HG03520 (cell line): Measurements from ENCODE around the gene MYO16.
A peak's percentile ranks its signal among the peaks of the same experiment; 100 is the strongest.
"Not testable (repeated sequence)": the region's sequence is repeated elsewhere in the genome, so short reads cannot be mapped to it uniquely, and the experiment has no call there.

Experiments
- ATAC-seq: cut with Tn5 transposase; IDR thresholded peaks from one replicate; pipeline ENCODE4 v1.9.1; 2021; ENCODE audit warnings: mild to moderate bottlenecking, moderate library complexity; ENCODE audit not compliant: unreplicated experiment

MYO16 gene

GRCh38 chr13:109033090-109033489, 403.7 kb downstream of the MYO16 start:
- no peak for ATAC-seq

GRCh38 chr13:109036078-109036780, 406.8 kb downstream of the MYO16 start:
- no peak for ATAC-seq

- ATAC-seq: no peak
These were observed 414.2 kb downstream of the MYO16 start for GRCh38 chr13:109043636-109044035.

GRCh38 chr13:109055850-109056249, 426.4 kb downstream of the MYO16 start:
- no peak for ATAC-seq

- no peak for ATAC-seq
These were observed 428.7 kb downstream of the MYO16 start for GRCh38 chr13:109058087-109058486.

- ATAC-seq: no peak
These were observed 443.1 kb downstream of the MYO16 start for GRCh38 chr13:109072505-109072904.

GRCh38 chr13:109074436-109074835, 445.0 kb downstream of the MYO16 start:
- no peak for ATAC-seq

- no peak for ATAC-seq
These were observed 445.4 kb downstream of the MYO16 start for GRCh38 chr13:109074853-109075252.

GRCh38 chr13:109087916-109088623, 458.7 kb downstream of the MYO16 start:
- ATAC-seq: no peak

- no peak for ATAC-seq
These were observed 459.2 kb downstream of the MYO16 start for GRCh38 chr13:109088624-109088917.

- no peak for ATAC-seq
These were observed 461.4 kb downstream of the MYO16 start for GRCh38 chr13:109090796-109091195.

- no peak for ATAC-seq
These were observed 461.8 kb downstream of the MYO16 start for GRCh38 chr13:109091249-109091648.

- ATAC-seq: not testable (repeated sequence)
These were observed 462.8 kb downstream of the MYO16 start for GRCh38 chr13:109092186-109092585.

GRCh38 chr13:109093998-109094397, 464.6 kb downstream of the MYO16 start:
- no peak for ATAC-seq

GRCh38 chr13:109095126-109095525, 465.7 kb downstream of the MYO16 start:
- ATAC-seq: no peak

- ATAC-seq: no peak
These were observed 466.7 kb downstream of the MYO16 start for GRCh38 chr13:109096101-109096500.

GRCh38 chr13:109100705-109101304, 471.4 kb downstream of the MYO16 start:
- ATAC-seq: no peak

GRCh38 chr13:109101550-109102144, 472.2 kb downstream of the MYO16 start:
- ATAC-seq: no peak

- no peak for ATAC-seq
These were observed 476.5 kb downstream of the MYO16 start for GRCh38 chr13:109105899-109106298.

GRCh38 chr13:109110159-109110558, 480.7 kb downstream of the MYO16 start:
- ATAC-seq: no peak

GRCh38 chr13:109111141-109111540, 481.7 kb downstream of the MYO16 start:
- no peak for ATAC-seq

GRCh38 chr13:109113427-109113826, 484.0 kb downstream of the MYO16 start:
- peak; percentile 73 for ATAC-seq
